Vagina (tissue), 2 donors: ENCODE data around the gene NKX6-1. TPM values are rescaled to one million over a fixed set of nuclear protein-coding genes. Genes with fewer than 3 reads are reported as not detected.

Source experiments
- DNase-seq, 2 donors: peaks; one replicate each; pipeline ENCODE4 v3.0.0-alpha.2; 2017; ENCODE audit errors: extremely low spot score in 2 of 2
- H3K27ac ChIP-seq: fragments of 200-600 bp; sonication (generic); one replicate; pipeline ENCODE4 v1.5.1; 2019
- H3K27me3 ChIP-seq: fragments of 200-600 bp; sonication (generic); one replicate; pipeline ENCODE4 v1.5.1; 2019
- H3K36me3 ChIP-seq, 2 donors: fragments of 200-600 bp; sonication (generic); one replicate each; pipeline ENCODE4 v1.5.1; 2017 to 2019
- H3K4me1 ChIP-seq: fragments of 200-600 bp; sonication (generic); one replicate; pipeline ENCODE4 v1.5.1; 2019
- H3K4me3 ChIP-seq, 2 donors: fragments of 200-600 bp; sonication (generic); 1 replicate in 1 of 2; 2 replicates in 1 of 2; pipeline ENCODE4 v1.5.1; 2016 to 2019
- H3K9me3 ChIP-seq: fragments of 200-600 bp; sonication (generic); one replicate; pipeline ENCODE4 v1.5.1; 2019
- POLR2A ChIP-seq, 2 donors: fragments of 450-650 bp; IDR thresholded peaks; one replicate each; pipeline ENCODE4 v1.6.1; 2017; ENCODE audit warnings: antibody characterized with exemption in 2 of 2, mild to moderate bottlenecking in 2 of 2, moderate library complexity in 2 of 2
- POLR2AphosphoS5 ChIP-seq, 2 donors: sonication (generic); formaldehyde crosslinking; IDR thresholded peaks; one replicate each; pipeline ENCODE4 v1.9.0; 2017; ENCODE audit warnings: antibody characterized with exemption in 2 of 2, mild to moderate bottlenecking in 2 of 2, low read depth in 1 of 2; ENCODE audit not compliant: insufficient read depth in 1 of 2
- intact Hi-C: fragments of 100-400 bp; cut with DNase I; formaldehyde crosslinking; loops from one replicate; pipeline ENCODE4 v1.15.1; 2023
- total RNA-seq: library from RNA; depleted of rRNA; stranded (reverse); fragments of >200 nt; gene quantifications from one replicate; pipeline ENCODE4 v1.2.3, GENCODE V29; 2016
- TF ChIP-seq, protein P1 (sequence below), 3 experiments: fragments of 450-650 bp in 2 of 3; fragments of 200-600 bp in 1 of 3; sonication (generic) in 1 of 3; IDR thresholded peaks; one replicate each; pipeline ENCODE4 v1.5.1; 2017 to 2019; ENCODE audit warnings: antibody characterized with exemption in 3 of 3, mild to moderate bottlenecking in 2 of 3, moderate library complexity in 2 of 3

NKX6-1 gene
- total RNA-seq, 1 donor from 2014 or later, result not detected

DNA sequence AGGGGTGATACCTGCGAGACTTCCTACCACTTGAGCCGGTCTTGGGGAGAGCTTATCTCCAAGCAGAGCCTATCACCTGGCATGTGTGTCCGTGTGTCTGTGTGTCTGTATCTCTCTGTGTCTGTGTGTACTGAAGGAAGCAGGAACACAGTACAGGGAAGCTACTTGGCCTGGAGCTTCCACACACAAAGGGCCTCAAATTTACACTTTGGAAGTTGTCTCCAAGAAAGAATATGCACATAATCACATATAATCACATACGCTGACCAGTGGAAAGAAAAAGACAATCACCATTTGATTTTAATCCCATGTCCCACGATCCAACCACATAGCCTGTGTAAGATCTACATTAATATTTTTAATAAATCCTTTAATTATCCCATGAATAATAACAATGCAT, 13.2 kb upstream of the NKX6-1 start:
- intact Hi-C loops, result no loop called here
- H3K27ac ChIP-seq, result no peak overlapping the region
- no peak for TF ChIP-seq POLR2A (IDR thresholded peaks at IDR 0.05)
- TF ChIP-seq, protein P1, sequence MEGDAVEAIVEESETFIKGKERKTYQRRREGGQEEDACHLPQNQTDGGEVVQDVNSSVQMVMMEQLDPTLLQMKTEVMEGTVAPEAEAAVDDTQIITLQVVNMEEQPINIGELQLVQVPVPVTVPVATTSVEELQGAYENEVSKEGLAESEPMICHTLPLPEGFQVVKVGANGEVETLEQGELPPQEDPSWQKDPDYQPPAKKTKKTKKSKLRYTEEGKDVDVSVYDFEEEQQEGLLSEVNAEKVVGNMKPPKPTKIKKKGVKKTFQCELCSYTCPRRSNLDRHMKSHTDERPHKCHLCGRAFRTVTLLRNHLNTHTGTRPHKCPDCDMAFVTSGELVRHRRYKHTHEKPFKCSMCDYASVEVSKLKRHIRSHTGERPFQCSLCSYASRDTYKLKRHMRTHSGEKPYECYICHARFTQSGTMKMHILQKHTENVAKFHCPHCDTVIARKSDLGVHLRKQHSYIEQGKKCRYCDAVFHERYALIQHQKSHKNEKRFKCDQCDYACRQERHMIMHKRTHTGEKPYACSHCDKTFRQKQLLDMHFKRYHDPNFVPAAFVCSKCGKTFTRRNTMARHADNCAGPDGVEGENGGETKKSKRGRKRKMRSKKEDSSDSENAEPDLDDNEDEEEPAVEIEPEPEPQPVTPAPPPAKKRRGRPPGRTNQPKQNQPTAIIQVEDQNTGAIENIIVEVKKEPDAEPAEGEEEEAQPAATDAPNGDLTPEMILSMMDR (IDR thresholded peaks at IDR 0.05), result no peak
- no peak for TF ChIP-seq POLR2AphosphoS5 (IDR thresholded peaks at IDR 0.05; ENCODE audit: insufficient read depth in 1 of 2, low read depth in 1 of 2)

DNA sequence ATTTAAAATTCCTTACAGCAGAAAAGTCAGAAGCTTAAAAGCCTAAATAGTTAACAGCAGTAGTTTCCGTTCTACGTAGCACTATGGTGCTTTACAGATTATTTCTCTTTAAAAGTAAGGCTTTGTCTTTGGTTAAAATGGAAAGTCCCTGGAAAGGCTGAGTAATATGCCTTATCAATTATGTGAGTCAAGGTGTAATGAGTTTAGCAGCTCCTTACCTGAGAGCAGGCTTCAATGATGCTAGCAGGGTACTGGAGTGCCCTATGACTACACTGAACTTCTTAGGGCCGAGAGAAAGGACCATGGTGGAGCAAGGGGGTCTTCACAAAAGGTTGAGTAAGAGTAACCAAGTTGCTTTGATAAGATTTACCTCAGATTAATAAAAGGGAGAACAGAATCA, 12.6 kb upstream of the NKX6-1 start:
- H3K4me3 ChIP-seq, result no peak overlapping the region
- no peaks in the 10 kb centered on the region for H3K4me1 ChIP-seq
- DNase-seq, result no peak
- no peaks in the 10 kb centered on the region for H3K9me3 ChIP-seq
- TF ChIP-seq POLR2AphosphoS5 (IDR thresholded peaks at IDR 0.05; ENCODE audit: insufficient read depth in 1 of 2, low read depth in 1 of 2) (no peak), POLR2A (IDR thresholded peaks at IDR 0.05) (no peak)
- TF ChIP-seq, protein P1 (IDR thresholded peaks at IDR 0.05), result no peak
- H3K27me3 ChIP-seq, result no peaks in the 10 kb centered on the region
- H3K27ac ChIP-seq, result no peak overlapping the region
- H3K36me3 ChIP-seq, result no peaks in the 10 kb centered on the region
- intact Hi-C loops, result no loop called here

More for the DNA sequence above, 13.2 kb upstream of the NKX6-1 start:
- Histone ChIP-seq H3K4me1 (no peaks in the 10 kb centered on the region), H3K36me3 (no peaks in the 10 kb centered on the region), H3K9me3 (no peaks in the 10 kb centered on the region), H3K27me3 (no peaks in the 10 kb centered on the region), H3K4me3 (no peak overlapping the region)
- no peak for DNase-seq

DNA sequence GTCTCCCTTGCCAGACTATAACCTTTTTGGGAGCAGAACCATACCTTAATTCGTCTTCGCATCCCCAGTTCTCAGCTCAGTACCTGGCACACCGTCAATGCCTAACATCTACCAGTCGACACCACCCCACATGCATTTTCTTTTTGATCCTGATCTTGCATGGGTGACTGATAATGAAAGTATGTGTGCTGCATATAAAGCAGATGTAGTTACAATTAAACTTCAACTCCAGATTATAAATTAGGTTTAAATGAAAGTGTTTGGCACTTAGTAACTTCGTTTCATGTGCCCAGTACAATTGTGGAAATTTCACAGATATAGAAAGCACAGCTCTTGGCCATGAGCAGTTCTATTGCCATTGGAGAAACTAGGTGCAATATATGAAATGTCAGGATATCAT, 8.8 kb upstream of the NKX6-1 start:
- peaks cover 12% of the 10 kb centered on the region for H3K27me3 ChIP-seq
- intact Hi-C loops, result no loop called here
- no peak overlapping the region for H3K27ac ChIP-seq
- H3K4me1 ChIP-seq, result no peaks in the 10 kb centered on the region
- DNase-seq, result no peak
- H3K36me3 ChIP-seq, result no peaks in the 10 kb centered on the region
- H3K4me3 ChIP-seq, result no peak overlapping the region
- H3K9me3 ChIP-seq, result no peaks in the 10 kb centered on the region
- TF ChIP-seq, protein P1 (IDR thresholded peaks at IDR 0.05), result no peak
- no peak for TF ChIP-seq POLR2A (IDR thresholded peaks at IDR 0.05)
- TF ChIP-seq POLR2AphosphoS5 (IDR thresholded peaks at IDR 0.05; ENCODE audit: insufficient read depth in 1 of 2, low read depth in 1 of 2), result no peak

DNA sequence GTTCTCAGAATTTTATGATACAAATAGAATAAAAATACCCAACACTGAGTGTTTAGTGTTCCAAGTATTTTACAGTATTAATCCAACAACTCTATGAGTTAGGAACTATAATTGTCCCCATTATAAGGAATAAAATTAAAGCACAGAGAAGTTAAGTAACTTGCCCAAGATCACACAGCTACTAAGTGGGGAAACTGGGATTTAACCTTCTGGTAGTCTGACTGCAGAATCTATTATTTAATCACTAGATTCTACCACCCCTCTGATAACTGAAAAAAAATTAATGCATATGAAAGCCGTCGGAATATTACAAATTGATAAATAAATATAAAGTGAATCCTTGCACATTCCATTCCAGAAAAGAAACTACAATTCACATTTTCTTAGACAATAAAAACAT, 5.7 kb upstream of the NKX6-1 start:
- no peak for TF ChIP-seq POLR2A (IDR thresholded peaks at IDR 0.05)
- TF ChIP-seq, protein P1 (IDR thresholded peaks at IDR 0.05), result no peak
- TF ChIP-seq POLR2AphosphoS5 (IDR thresholded peaks at IDR 0.05; ENCODE audit: insufficient read depth in 1 of 2, low read depth in 1 of 2), result no peak
- no peak for DNase-seq
- Histone ChIP-seq H3K36me3 (no peaks in the 10 kb centered on the region), H3K4me3 (no peak overlapping the region), H3K27ac (no peak overlapping the region), H3K9me3 (no peaks in the 10 kb centered on the region), H3K27me3 (peaks cover 36% of the 10 kb centered on the region), H3K4me1 (peaks cover 1% of the 10 kb centered on the region)
- intact Hi-C loops, result loop anchor here (5.0 kb wide), 1 partner anchor 863 kb away; no protein-coding TSS in a partner anchor

DNA sequence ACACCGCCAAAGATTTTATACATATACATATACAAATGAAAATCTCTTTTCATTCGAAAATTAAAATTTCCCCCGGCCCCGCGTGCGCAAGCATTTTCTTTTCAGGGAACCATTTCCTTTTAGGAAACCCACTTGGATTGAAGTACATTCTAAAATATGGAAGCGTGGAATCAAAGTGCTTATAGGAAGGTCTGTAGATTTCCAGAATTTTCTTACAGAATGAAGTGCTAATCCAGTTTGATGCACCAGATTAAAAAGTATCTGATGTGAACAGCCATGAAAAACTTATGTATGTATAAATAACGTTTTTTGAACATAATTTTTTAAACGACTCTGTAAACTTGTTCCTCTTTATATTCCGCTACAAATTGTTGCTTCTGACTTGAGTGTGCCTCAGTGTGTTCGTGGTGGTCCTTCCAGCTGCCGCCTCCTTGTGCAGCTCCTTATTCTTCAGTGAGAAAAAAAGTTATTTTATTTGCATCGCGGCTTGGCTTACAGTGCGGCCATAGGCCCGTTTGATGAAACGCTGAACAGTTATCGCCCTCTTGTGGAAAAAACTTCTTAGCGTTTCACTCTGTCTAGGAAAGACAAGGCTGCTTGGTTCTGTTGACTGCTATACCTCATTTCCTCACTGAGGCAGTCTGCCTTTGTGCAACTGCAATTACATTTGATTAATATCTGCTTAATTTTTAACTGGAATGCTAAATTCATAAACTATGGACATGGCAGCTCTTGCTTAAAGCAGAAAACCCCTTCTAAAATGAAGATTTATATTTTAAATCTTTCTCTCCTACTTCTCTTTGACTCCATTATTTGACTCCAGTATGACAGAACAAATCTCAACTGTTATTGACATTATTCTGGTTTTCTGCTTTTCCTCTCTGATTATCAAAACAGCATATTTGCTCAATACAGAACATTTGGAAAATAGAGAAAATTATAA, 4.7 kb upstream of the NKX6-1 start:
- intact Hi-C loops, result loop anchor here (5.0 kb wide), 1 partner anchor 861 kb away; no protein-coding TSS in a partner anchor
- no peaks in the 10 kb centered on the region for H3K9me3 ChIP-seq
- peaks cover 12% of the 10 kb centered on the region for H3K4me1 ChIP-seq
- H3K27ac ChIP-seq, result no peak overlapping the region
- peaks cover 38% of the 10 kb centered on the region for H3K27me3 ChIP-seq
- DNase-seq, result no peak
- no peaks in the 10 kb centered on the region for H3K36me3 ChIP-seq
- H3K4me3 ChIP-seq, result no peak overlapping the region
- no peak for TF ChIP-seq POLR2AphosphoS5 (IDR thresholded peaks at IDR 0.05; ENCODE audit: insufficient read depth in 1 of 2, low read depth in 1 of 2)
- TF ChIP-seq, protein P1 (IDR thresholded peaks at IDR 0.05), result peak in 1 of 3 experiments; percentile 25
- no peak for TF ChIP-seq POLR2A (IDR thresholded peaks at IDR 0.05)
